Measurements from ENCODE around the gene GNG12. TPM values are rescaled to one million over a fixed set of nuclear protein-coding genes. Genes with fewer than 3 reads are reported as not detected.

Gene GNG12
- total RNA-seq, 1 experiment from 2014 or later: 14.3 TPM

DNA sequence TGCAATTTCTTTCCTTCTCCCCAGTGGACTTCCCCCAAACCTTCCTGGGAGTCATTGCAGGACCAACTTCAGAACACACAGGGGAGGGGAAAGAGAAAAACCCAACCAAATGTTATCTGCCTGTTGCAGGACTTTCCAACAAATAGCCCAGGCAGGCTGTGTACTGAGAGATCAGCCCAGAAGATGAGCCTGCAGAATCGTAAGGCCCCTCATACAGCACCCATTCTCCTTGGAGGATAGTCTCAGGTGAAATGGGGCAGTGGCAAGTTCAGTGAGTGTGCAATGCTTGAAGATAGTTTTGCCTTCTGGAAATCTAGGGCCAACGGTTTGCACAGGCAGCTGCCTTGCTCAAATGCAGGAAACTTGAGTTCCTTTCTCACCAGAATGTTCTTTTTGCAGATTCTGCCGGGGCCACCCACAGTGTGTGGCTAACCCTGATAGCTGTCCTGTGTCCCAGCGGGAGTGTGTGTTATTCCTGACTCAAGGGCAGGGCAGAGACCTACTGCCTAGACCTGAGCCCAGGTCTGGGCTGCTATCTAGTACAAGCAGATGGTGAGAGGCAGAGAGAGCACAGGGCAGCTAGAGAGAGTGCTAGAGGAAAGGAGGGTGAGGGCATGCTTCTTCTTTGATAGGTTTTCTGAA, 99.5 kb downstream of the GNG12 start:
- Histone ChIP-seq H4K91ac (ENCODE audit: insufficient read length, low read depth, low read length) (no peak overlapping the region), H3K27ac (ENCODE audit: insufficient read length, low read depth, low read length) (no peak overlapping the region), H3K9ac (ENCODE audit: extremely low read depth, insufficient read length, low read length) (no peak overlapping the region), H3K4me2 (ENCODE audit: insufficient read depth, insufficient read length, low read length) (no peak overlapping the region), H3K23ac (ENCODE audit: insufficient read length, low read depth, low read length) (no peak overlapping the region), H3K18ac (ENCODE audit: insufficient read length, low read depth, low read length) (no peak overlapping the region), H4K20me1 (ENCODE audit: control insufficient read depth, insufficient read depth, insufficient read length) (peaks cover 2% of the 10 kb centered on the region), H2AK5ac (ENCODE audit: insufficient read length, low read length) (no peak overlapping the region), H2BK15ac (ENCODE audit: low read depth, low read length) (no peak overlapping the region), H4K8ac (replicated peaks; ENCODE audit: insufficient read length, low read depth, low read length) (no peak overlapping the region), H3K79me1 (ENCODE audit: insufficient read depth, low read depth, low read length, poor library complexity, severe bottlenecking) (no peaks in the 10 kb centered on the region), H2BK12ac (ENCODE audit: insufficient read length, low read depth, low read length) (no peak overlapping the region), H2AFZ (ENCODE audit: low read length) (no peak overlapping the region), H3K23me2 (ENCODE audit: insufficient read length, low read depth, low read length, poor library complexity, severe bottlenecking) (no peaks in the 10 kb centered on the region), H4K5ac (ENCODE audit: insufficient read length, low read depth, low read length) (no peak overlapping the region), H3K4me1 (ENCODE audit: insufficient read depth, low read length) (no peaks in the 10 kb centered on the region; the same call in 1 of the 2 replicates), H2BK5ac (ENCODE audit: insufficient read length, low read length) (no peak overlapping the region), H3K14ac (ENCODE audit: insufficient read depth, low read length) (no peak overlapping the region), H2BK20ac (ENCODE audit: low read depth, low read length, poor library complexity, severe bottlenecking) (no peak overlapping the region), H3K56ac (ENCODE audit: insufficient read length, low read depth, low read length) (no peak overlapping the region), H3K9me3 (ENCODE audit: control insufficient read depth, low read depth, low read length) (no peaks in the 10 kb centered on the region), H3K27me3 (ENCODE audit: insufficient read depth, low read length) (no peaks in the 10 kb centered on the region), H3T11ph (ENCODE audit: low read length) (no peak overlapping the region), H3K4ac (ENCODE audit: low read depth, low read length) (no peak overlapping the region), H2BK120ac (ENCODE audit: low read depth, low read length, poor library complexity, severe bottlenecking) (no peak overlapping the region), H3K79me2 (ENCODE audit: insufficient read depth, low read length) (no peaks in the 10 kb centered on the region)
- Mint-ChIP-seq H3K4me3 (no peak overlapping the region), H3K27me3 (ENCODE audit: low read depth) (no peaks in the 10 kb centered on the region), H3K27ac (peak overlapping the region in 1 of 3 experiments; percentile 6; a peak in 2 of 7 replicates), H3K4me1 (peaks cover 19 to 25% of the 10 kb centered on the region in 2 experiments), H3K9me3 (no peaks in the 10 kb centered on the region; a peak in 1 of 5 replicates), H3K36me3 (ENCODE audit: insufficient read depth in 1 of 3, low read depth in 3 of 3) (no peaks in the 10 kb centered on the region)
- no peak for DNase-seq
- no CpG with 5 or more reads among the region's 4 CpGs for WGBS (ENCODE audit: extremely low coverage, insufficient read length, low lambda C conversion rate)
- TF ChIP-seq, protein P1, sequence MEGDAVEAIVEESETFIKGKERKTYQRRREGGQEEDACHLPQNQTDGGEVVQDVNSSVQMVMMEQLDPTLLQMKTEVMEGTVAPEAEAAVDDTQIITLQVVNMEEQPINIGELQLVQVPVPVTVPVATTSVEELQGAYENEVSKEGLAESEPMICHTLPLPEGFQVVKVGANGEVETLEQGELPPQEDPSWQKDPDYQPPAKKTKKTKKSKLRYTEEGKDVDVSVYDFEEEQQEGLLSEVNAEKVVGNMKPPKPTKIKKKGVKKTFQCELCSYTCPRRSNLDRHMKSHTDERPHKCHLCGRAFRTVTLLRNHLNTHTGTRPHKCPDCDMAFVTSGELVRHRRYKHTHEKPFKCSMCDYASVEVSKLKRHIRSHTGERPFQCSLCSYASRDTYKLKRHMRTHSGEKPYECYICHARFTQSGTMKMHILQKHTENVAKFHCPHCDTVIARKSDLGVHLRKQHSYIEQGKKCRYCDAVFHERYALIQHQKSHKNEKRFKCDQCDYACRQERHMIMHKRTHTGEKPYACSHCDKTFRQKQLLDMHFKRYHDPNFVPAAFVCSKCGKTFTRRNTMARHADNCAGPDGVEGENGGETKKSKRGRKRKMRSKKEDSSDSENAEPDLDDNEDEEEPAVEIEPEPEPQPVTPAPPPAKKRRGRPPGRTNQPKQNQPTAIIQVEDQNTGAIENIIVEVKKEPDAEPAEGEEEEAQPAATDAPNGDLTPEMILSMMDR (conservative IDR thresholded peaks at IDR 0.05): no peak

All from H9 (cell line).